ENCODE results near the gene RASSF8. TPM values are rescaled to one million over a fixed set of nuclear protein-coding genes. Genes with fewer than 3 reads are reported as not detected.

Gene RASSF8
- total RNA-seq, 1 donor from 2014 or later, result 4.3 TPM

GRCh38 chr12:26062566-26062965 lies 104.1 kb downstream of the RASSF8 start:
- ATAC-seq, result no peak

GRCh38 chr12:26065451-26065850 lies 107.0 kb downstream of the RASSF8 start:
- no peak for ATAC-seq

- no peak for ATAC-seq
Measured at GRCh38 chr12:26068503-26068902, 110.0 kb downstream of the RASSF8 start.

DNA sequence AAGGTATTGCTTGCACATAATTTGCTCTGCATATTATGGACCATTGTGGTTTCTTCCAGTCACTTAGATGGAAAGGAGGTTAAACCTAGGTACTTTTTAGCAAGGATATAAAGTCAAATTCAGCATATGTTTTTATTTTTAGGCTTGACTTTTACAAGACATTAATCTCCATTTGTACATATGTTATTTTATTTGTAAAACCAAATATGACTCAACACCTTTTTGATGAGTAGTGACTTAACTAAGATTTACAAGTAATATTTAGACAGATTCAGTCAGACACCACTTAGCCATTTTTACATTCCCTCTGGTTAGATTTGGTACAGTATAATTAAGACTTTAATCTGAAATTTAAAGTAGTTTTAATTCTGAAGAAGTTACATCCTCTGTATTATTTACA lies 111.3 kb downstream of the RASSF8 start:
- ATAC-seq, result no peak

GRCh38 chr12:26077915-26078702 lies 119.6 kb downstream of the RASSF8 start:
- no peak for ATAC-seq

DNA sequence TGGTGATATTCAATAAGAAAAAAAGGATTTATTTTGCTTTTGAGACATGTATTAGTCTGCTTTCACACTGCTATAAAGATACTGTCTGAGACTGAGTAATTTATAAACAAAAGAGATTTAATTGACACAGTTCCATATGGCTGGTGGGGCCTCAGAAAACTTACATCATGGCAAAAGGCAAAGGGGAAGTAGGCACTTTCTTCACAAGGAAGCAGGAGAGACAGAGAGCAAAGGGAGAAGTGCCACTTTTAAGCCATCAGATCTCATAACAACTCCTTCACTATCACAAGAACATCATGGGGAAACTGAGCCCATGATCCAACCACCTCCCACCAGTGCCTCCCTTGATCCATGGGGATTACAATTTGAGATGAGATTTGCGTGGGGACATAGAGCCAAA lies 122.4 kb downstream of the RASSF8 start:
- ATAC-seq, result no peak

- ATAC-seq, result no peak
Measured at GRCh38 chr12:26086936-26087335, 128.5 kb downstream of the RASSF8 start.

GRCh38 chr12:26088998-26089397 lies 130.5 kb downstream of the RASSF8 start:
- ATAC-seq, result peak; percentile 35

GRCh38 chr12:26090836-26091510 lies 132.5 kb downstream of the RASSF8 start:
- no peak for ATAC-seq

DNA sequence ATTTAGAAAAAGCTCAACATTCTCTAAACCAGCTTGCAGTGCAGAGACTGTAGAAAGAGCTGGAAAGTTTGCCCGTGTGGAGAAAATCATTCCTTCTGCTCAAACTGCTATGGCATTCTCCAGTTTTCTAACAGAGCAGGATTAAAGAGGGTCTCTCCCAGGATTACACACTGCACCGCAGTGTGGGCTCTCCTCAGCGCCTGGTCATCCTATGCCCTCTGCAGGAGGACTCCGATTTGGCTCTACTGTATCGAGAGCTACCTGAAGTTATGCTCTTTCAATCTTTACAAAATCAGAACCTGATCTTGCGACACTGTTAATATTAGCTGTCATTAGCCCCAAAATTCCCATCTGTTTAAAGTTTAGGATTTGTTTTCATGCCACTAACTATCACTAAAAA lies 133.3 kb downstream of the RASSF8 start:
- ATAC-seq, result no peak

DNA sequence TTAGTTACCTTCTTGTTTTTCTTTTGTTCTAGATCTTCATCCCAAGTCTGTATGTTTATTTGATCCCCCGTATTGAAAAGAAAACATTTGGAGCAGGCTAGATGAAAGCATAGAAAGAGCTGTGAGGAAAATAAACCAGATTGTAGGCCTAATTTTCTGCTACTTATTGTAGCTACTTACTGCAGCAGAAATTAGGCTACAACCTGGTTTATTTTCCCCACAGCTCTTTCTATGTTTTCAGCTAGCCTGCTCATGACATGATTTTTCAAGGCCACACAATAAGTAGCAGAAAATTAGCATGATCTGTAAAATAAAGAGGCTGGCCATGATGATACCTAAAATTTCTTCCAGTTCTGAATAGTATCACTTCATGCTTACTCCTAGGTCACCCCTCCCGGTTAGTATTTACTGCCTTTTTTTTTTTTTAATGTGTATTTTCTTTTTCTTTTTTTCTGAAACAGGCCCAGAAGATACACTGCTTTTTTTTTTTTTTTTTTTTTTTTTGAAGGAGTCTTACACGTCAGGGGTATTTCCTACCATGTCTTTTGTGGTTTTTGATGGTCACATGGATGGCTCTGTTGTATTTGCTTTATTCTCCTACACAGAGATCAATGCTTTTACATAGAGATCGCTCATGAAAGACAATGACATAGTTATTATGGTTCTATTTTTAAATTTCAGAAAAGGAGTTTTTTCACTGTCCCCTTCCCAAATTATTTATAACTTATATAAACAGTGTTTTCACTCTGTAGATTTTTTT lies 134.0 kb downstream of the RASSF8 start:
- no peak for ATAC-seq

- no peak for ATAC-seq
Measured at GRCh38 chr12:26095186-26095585, 136.7 kb downstream of the RASSF8 start.

- no peak for ATAC-seq
Measured at GRCh38 chr12:26096036-26096435, 137.6 kb downstream of the RASSF8 start.

- peak; percentile 91 for ATAC-seq
Measured at GRCh38 chr12:26097046-26097878, 138.8 kb downstream of the RASSF8 start.

DNA sequence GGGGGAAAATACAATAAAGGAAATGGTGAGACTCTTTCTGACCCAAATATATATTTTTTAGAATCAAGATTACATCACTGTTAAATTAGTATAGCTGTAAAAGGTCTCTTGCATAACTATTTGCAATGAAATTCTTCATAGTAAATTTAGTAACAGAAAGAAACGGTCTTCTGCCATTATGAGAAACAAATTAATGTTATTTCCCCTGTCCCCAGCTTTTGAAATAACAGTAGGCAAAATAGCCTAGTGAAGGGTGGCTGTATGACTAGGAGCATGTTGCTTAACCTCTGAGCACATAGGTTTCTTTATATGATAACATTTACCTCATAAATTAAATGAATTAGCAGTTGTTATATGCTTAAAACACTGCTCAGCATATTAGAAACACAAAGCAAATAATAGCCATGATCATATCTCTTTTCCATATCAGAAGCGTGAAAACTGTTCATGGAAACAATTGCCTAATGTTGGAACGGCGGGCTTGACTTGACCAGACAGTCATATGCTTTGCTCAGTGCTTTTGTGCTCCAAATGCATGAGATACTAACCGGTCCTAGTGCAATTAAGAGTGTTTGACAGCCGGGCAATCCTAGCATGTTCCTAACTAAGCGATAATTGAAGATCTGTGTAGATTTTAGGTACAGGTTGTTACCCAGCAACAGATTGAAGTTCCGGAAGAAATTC lies 142.3 kb downstream of the RASSF8 start:
- ATAC-seq, result no peak

DNA sequence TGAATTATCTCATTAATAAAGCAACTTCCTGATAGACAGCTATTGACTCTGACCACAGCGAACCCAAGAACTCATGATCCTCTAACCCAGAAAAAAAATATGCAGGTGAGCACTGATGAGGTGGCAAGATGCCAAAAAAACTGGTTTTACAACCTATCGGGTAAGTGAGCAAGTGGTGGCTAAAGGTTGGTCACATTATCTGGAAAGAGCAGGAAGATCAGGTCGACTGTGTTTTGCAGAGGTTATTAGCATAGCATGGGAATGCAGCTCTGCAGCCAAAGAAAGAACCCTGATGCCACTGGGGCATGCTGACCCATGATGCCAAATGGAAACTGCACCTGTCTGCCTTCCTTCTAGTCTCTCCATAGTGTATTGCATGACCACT lies 142.9 kb downstream of the RASSF8 start:
- ATAC-seq, result peak; percentile 96

DNA sequence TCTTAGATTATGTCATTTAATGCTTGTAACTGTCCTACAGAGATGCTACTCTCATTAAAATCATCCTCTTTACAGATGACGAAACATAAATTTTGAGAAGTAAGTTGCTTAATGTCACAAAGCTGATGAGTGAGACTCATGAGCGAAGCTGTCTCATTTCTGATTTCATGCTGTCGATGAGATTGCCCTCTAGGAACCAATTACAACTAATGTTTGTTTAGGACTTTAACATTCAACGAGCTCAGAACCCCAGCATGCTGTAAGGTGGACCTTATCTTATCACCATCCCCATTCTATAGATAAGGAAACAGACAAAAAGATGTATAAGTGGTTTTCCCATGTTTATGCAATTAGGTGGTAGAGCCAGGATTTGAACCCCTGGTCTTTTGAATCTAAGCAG lies 143.3 kb downstream of the RASSF8 start:
- no peak for ATAC-seq

DNA sequence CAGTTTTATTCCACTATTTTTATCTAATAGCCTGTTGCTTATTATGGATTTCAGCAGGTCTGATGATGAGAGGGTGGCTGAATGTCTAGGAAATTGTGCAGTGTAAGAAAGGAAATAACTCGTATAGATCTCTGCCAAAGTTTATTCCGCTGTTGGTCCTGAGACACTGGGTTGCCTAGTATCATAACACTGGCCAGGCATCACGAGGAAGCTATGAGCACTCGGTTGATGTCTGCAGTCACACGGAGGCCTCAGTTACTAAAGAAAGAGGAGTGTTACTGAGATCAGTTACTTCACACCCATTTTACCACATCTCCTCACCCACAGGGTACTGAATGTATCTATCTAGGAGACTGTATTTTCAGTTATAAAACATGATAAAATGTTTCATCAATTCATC lies 144.5 kb downstream of the RASSF8 start:
- no peak for ATAC-seq

DNA sequence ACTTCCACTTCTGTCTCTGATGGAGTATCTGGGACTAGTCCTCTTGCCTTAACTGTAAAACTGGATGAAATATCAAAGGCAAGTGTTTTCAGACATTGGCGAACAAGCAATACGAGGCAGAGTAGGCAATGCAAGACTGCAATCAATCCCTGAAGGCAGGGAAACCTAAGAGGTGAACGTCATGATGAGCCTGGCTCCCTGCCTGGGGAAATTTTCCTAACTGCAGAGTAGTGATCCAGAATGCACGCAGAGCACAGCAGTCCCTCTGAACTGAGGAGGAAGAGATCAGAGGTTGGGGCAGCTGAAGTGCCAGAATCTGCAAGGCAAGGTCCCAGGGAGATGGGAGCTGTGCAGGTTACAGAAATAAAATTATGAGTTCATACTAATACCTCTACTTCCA lies 147.9 kb downstream of the RASSF8 start:
- ATAC-seq, result no peak

DNA sequence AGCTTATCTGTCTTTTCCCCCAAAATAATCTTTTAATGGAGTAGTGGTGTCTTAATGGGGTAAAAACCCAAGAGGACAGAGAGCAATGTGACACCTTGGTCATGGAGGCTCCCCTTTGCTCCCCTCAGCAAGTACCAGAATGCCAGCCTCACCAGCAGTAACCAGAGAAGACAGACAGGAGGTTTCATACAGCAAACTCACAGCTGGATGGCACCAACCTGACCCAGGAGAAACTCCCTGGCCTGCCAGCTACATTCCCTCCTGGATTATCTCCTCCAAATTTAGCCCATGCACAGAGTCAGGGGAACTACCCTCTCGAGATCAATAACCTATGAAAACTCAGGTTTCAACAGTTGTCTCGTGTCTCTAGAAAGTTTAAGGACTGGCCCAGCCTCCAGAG lies 150.4 kb downstream of the RASSF8 start:
- no peak for ATAC-seq

DNA sequence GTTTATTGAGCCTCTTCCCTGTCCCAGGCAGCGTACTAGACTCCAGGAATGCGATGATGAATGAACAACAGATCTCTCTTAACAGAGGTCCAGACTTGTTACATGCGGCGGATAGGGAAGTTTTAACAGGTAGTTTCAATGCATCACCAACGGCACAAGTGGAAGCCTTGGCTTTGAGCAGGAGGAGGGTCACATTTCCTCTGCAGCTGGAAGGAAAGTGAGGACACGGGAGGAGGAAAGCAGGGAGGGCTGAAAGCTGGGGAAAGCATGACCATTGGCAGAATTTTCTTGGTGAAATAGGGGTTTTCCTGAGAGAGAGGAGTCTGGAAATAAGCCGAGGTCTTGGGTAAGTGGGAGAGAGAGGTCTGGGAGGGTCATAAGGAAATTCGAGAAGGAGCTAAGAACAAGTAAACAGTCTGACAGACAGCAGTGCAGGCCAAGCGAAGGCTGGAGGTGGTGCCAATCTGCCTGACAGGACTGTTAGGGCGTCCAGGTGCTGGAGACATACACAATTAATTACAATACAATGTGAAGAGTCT lies 150.9 kb downstream of the RASSF8 start:
- ATAC-seq, result no peak

DNA sequence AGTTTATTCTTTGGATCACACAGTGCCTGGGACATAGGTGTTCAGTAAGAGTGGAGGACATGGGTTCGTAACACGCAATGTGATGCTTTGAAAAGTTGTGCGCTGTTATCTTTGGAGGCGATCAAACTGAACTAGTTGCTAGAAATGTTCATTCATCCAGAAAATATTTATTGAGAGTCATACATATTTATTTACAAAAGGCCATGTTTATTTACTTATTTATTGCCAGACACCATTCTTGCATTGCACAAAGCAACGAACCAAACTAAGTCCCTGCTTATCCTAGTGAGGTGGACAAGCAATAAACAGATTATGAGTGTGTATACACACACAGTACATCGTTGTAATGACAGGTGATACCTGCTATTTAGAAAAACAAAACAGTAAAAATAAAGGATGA lies 153.8 kb downstream of the RASSF8 start:
- ATAC-seq, result no peak
